Activated gamma-delta T cell treated with anti-CD3 and anti-CD28 coated beads, Interleukin-2, amount 50 U/mL, for 16 hours (primary cell): ENCODE results near the gene RTL1.

ENCODE experiments used
- DNase-seq: peaks from one replicate; pipeline ENCODE4 v3.0.0-alpha.2; 2020; ENCODE audit warnings: low read depth

Gene RTL1

GRCh38 chr14:100834794-100835547 is 68.6 kb downstream of the RTL1 start:
- no peak for DNase-seq

- DNase-seq: no peak
Measured at GRCh38 chr14:100834082-100834793, 69.3 kb downstream of the RTL1 start.

- no peak for DNase-seq
Measured at GRCh38 chr14:100832311-100832960, 71.1 kb downstream of the RTL1 start.

GRCh38 chr14:100830681-100831080 is 72.8 kb downstream of the RTL1 start:
- DNase-seq: no peak
